GM21447 (cell line): Measurements from ENCODE around the gene PRR23A.
"Not testable (repeated sequence)": the region's sequence is repeated elsewhere in the genome, so short reads cannot be mapped to it uniquely, and the experiment has no call there.

Source experiments
- ATAC-seq: cut with Tn5 transposase; IDR thresholded peaks from one replicate; pipeline ENCODE4 v1.9.1; 2021; ENCODE audit not compliant: unreplicated experiment

The PRR23A gene

DNA sequence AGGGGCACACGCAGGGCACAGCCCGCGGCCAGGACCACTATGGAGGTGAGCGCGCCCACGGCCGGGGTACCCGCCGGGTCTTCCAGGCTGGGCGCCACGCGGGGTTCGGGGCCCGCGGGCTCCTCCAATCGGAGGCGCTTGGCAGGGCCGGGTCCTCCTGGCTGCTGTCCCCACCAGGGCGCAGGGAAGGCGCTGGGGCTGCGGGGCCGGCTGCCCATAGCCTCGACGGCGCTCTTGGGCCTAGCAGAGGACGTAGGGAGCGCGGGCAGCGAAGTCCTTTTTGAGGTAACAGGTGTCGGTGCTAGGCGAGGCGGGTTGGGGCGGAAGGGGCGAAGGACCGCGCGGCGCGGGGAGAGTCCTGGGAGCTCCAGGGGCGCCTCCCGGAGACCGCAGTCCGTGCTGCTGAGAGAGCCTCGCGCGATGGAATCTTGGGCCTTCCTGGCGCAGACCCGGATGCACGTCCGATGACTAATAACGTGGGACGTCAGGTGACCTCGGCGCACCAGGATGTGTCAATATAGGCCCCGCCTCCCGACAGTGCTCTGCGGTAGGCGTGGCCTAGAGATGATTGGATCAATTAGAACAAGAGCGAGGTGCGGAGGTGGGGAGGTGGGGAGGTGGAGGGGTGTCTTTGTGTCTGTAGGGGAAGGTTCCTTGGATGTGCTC, at the start of gene PRR23A:
Gene PRR23A, minus strand, starts transcription at position 218 of the 666 bp plus-strand sequence. Its CDS starts 0 bp downstream, at position 218.
- ATAC-seq = no peak

DNA sequence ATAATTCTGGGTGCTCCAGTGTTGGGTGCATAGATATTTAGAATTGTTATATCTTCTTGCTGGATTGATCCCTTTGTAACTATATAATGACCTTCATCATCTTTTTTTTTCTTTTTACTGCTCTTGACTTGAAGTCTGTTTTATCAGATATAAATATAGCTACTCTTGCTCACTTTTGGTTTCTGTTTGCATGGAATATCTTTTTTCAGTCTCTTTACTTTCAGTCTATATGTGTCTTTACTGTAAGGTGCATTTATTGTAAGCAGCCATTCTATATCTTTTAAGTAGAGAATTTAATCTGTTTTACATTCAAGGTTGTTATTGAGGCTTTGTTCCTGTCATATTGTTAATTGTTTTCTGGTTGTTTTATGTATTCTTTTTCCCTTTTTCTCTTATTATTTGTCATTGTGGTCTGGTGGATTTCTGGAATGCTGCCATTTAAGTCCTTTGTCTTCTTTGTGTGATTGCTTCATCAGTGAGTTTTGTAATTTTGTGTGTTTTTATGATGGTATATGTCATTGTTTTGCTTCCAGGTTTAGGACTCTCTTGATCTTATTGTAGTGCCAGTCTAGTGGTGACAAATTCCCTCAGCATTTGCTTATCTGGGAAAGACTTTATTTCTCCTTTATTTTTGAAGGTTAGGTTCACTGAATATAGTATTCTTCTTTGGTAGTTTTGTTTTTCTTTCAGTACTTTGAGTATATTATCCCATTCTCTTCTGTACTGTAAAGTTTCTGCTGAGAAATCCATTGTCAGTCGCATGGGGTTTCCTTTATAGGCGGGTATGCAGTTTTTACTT, 46.9 kb upstream of the PRR23A start:
- no peak for ATAC-seq

GRCh38 chr3:139044366-139045210, 38.5 kb upstream of the PRR23A start, which contains the start of gene PRR23C:
TSS of gene PRR23C (minus strand) at chr3:139044892. CDS start at chr3:139044620, 272 bp downstream.
- no peak for ATAC-seq

DNA sequence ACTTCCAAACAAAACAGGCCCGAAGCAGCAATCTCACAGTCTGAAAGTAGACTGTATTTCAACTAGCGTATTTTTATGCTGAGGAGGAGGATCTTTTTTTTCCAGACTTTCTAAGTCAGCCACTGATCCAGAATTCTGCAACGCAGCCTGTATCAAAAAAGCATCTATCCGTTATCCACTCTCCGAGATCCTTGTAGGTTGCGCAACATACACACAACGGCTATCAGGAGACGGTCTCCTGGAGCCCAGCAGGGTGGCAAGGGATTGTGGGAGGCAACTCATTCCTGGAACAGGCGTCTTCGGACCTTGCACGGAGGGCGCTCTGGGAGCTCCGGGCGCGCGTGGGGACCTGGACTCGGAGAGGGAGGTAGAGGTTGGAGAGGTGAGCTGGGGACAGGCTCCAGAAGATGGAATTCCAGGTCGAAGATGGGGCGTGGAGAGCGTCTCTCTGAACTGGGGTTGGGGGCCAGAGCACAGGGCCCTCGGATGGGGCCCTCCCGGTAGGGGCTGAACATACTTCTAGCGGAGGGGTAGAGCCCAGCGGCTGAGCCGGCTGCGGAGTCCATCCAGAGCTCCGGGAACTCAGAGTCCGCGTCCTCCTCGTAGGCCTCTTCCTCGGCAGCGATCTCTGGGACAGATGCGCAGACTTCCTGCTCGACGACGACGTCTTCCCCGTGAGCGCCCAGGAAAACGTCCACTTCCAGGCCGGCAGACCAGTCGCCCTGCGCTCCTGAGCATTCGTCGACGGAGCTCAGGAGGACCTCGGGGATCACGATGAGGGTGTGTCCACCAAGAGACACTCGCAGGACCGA, 37.7 kb upstream of the PRR23A start:
- ATAC-seq = no peak

- ATAC-seq = no peak
These were observed 31.4 kb upstream of the PRR23A start for GRCh38 chr3:139037478-139037877.

- no peak for ATAC-seq
These were observed 26.4 kb upstream of the PRR23A start for GRCh38 chr3:139032326-139033002.

- ATAC-seq = not testable (repeated sequence)
These were observed 24.5 kb upstream of the PRR23A start for GRCh38 chr3:139030576-139030975.

DNA sequence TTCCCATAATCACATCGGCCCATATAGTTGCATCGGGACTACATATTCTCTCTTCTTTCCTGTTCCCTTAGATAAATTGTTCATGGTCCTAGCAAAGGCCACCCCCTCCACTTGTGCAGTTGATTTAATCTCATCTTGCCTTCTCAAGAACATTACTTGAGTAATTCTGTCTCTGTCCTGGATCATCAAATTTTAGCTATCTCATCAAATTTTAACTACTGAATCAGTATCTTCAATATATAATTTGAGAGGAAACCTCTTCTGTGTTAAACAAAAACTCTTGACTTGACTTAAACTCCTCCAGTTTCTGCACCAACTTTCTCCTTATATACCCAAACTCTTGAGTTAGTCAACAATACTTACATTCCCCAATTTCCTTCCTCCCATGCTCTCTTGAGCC, 18.9 kb upstream of the PRR23A start:
- ATAC-seq = no peak

- ATAC-seq = no peak
These were observed 14.8 kb upstream of the PRR23A start, which contains the start of gene PRR23B for GRCh38 chr3:139020868-139021234. TSS of gene PRR23B (minus strand) at chr3:139020926. CDS start at chr3:139020661, 265 bp downstream.

DNA sequence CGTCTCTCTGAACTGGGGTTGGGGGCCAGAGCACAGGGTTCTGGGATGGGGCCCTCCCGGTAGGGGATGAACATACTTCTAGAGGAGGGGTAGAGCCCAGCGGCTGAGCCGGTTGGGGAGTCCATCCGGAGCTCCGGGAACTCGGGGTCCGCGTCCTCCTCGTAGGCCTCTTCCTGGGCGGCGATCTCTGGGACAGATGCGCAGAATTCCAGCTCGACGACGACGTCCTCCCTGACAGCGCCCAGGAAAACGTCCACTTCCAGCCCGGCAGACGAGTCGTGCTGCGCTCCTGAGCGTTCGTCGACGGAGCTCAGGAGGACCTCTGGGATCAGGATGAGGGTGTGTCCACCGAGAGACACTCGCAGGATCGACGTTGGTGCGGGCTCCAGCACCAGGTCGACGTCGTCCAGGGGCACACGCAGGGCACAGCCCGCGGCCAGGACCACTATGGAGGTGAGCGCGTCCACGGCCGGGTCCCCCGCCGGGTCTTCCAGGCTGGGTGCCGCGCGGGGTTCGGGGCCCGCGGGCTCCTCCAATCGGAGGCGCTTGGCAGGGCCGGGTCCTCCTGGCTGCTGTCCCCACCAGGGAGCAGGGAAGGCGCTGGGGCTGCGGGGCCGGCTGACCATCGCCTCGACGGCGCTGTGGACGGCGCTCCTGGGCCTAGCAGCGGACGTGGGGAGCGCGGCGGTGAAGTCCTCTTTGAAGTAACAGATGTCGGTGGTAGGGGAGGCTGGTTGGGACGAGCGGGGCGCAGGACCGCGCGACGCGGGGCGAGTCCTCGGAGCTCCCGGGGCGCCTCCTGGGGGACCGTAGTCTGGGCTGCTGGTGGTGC, 14.2 kb upstream of the PRR23A start:
- ATAC-seq = no peak

DNA sequence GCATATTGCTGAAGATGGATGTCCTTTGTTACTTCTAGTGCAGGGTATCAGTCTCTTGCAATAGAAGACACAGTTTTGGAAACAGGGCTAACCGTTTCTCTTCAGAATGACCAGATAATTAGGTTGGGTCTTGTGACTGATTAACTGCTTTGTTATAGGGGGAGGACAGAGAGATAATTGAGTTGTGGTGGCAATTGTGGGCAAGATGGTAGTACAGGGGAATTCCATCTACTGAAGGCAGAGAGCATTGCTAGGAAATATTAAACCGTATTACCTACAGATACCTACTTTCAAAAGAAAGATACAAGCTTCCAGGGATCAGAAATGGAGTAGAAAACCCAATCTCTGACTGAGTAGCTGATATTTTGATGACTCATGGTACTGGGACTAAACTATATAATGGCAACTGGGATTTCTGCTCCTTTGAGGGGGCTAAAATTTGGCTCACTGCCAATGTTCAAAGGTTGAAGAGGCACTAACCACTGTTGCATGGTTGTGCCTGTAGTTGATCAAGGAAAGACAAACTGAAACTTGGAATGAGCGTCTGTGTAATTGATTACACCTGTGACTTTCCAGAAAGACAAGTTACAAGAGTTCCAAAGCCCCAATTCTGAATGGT, 10.5 kb upstream of the PRR23A start:
- ATAC-seq = no peak

DNA sequence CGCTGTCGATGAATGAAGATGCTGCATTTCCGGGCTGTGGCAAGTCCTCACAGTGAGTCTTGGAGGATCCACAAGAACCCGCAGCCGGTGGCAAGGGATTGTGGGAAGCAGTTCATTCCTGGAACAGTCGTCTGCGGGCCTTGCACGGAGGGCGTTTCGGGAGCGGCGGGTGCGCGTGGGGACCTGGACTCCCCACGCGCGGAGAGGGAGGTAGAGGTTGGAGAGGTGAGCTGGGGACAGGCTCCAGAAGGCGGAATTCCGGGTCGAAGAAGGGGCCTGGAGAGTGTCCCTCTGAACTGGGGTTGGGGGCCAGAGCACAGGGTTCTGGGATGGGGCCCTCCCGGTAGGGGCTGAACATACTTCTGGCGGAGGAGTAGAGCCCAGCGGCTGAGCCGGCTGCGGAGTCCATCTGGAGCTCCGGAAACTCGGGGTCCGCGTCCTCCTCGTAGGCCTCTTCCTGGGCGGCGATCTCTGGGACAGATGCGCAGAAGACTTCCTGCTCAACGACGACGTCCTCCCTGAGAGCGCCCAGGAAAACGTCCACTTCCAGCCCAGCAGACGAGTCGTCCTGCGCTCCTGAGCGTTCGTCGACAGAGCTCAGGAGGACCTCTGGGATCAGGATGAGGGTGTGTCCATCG, 593 bp downstream of the PRR23A start:
- ATAC-seq = no peak

GRCh38 chr3:138995706-138996105, 10.4 kb downstream of the PRR23A start:
- no peak for ATAC-seq

DNA sequence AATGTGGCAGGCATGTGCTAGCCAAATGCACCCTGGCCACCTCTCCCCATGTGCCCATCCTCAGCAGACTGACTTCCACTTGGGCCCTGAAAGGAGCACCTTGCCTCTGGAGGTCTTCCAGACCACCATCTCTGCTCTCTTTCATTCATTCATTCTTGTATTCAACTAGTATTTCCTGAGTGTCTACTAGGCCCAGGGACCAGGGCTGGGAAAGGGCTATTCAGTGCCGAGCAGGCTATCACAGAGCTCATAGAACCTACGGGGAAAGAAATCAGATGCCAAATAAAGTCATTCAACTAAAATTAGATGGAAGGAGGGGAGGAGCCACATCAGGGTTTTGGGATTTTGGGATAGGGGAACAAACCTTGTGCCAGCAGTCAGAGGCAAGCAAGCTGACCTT, 18.9 kb downstream of the PRR23A start:
- ATAC-seq = no peak

GRCh38 chr3:138985932-138986331, 20.1 kb downstream of the PRR23A start:
- no peak for ATAC-seq

- no peak for ATAC-seq
These were observed 21.3 kb downstream of the PRR23A start for GRCh38 chr3:138984816-138985215.

DNA sequence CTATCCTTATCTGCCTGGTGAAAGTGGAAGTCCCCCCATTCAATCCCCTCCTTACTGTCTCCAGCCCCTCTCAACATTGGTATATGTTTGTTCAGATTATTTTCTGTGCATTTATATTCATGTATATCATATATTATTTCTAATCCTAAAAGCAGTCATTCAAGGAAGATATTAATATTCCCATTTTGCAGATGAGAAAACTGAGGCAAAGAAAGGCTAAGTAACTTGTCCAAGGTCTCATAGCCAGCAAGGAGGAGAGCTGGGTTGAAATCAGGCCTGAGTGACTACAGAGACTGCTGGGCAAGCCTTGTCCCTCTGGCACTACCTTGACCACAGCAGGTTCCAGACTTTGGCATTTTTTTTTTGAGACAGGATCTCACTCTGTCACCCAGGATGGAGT, 30.0 kb downstream of the PRR23A start:
- no peak for ATAC-seq

DNA sequence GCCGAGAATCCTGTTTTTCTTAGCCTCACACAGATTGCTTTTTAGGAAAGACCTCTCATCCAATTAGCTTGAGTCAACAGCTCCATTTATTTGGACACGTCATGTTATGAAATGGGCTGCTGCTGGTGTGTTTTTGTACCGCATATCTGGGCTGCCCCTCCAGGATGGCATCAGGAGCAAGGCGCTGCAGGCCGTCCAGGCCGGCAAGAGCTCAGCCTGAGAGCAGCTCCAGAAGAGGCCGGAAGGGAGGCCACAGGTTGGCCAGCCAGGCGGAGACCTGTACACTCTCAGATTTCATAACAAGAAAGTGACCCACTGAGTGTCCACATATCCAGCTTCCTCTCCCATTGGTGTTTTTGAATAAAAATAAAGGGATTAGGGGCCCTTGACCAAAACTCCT, 30.7 kb downstream of the PRR23A start:
- no peak for ATAC-seq
